Caco-2 (cell line): ENCODE results near the gene NR2C1. TPM values are rescaled to one million over a fixed set of nuclear protein-coding genes. Genes with fewer than 3 reads are reported as not detected.

Source experiments
- BruUV-seq: library from RNA; stranded (reverse); fragments of 400-500 nt; replicated peaks from 2 replicates; lab custom pipeline; 2021; lab: Mats Ljungman, UMichigan
- CTCF ChIA-PET: fragments of 300-600 bp; sonication (Branson Sonifier 250); formaldehyde crosslinking; loops from one replicate; lab custom pipeline; 2022; ENCODE audit warnings: antibody characterized with exemption; lab: Charles Lee
- POLR2A ChIA-PET: fragments of 300-600 bp; sonication (Branson Sonifier 250); formaldehyde crosslinking; loops from one replicate; lab custom pipeline; 2022; ENCODE audit warnings: antibody characterized with exemption; lab: Charles Lee
- DNase-seq, 2 experiments: peaks; one replicate each; pipeline versions ENCODE4 v3.0.0 to v3.0.0-alpha.2; 2020 to 2022
- H3K27me3 ChIP-seq: replicated peaks from 2 replicates; pipeline ENCODE4 v1.6.0; 2011; ENCODE audit warnings: low read length; ENCODE audit not compliant: control insufficient read depth, insufficient read depth
- H3K36me3 ChIP-seq: 2 replicates; pipeline ENCODE4 v1.5.1; 2011; ENCODE audit warnings: low read length; ENCODE audit not compliant: control insufficient read depth, insufficient read depth
- H3K4me1 ChIP-seq: fragments of 250-450 bp; sonication (Bioruptor Pico); 2 replicates; pipeline ENCODE4 v1.5.1; 2020; ENCODE audit warnings: mild to moderate bottlenecking
- H3K4me3 ChIP-seq: 2 replicates; pipeline ENCODE4 v1.5.1; 2011; ENCODE audit warnings: low read depth, mild to moderate bottlenecking, control low read depth, low read length
- H3K9me3 ChIP-seq: fragments of 250-450 bp; sonication (Bioruptor Pico); 2 replicates; pipeline ENCODE4 v1.5.1; 2020; ENCODE audit warnings: mild to moderate bottlenecking, moderate library complexity
- H3K27ac Mint-ChIP-seq: one replicate; pipeline ENCODE4 v1.8.0; 2022; ENCODE audit warnings: mixed read lengths; ENCODE audit not compliant: unreplicated experiment
- H3K27me3 Mint-ChIP-seq: one replicate; pipeline ENCODE4 v1.8.0; 2022; ENCODE audit warnings: mixed read lengths; ENCODE audit not compliant: insufficient read depth, unreplicated experiment
- H3K36me3 Mint-ChIP-seq: one replicate; pipeline ENCODE4 v1.8.0; 2022; ENCODE audit warnings: mild to moderate bottlenecking, mixed read lengths; ENCODE audit not compliant: insufficient read depth, unreplicated experiment
- H3K4me1 Mint-ChIP-seq: one replicate; pipeline ENCODE4 v1.8.0; 2022; ENCODE audit warnings: low read depth, mixed read lengths; ENCODE audit not compliant: unreplicated experiment
- H3K4me3 Mint-ChIP-seq: one replicate; pipeline ENCODE4 v1.8.0; 2022; ENCODE audit warnings: mild to moderate bottlenecking, moderate library complexity, mixed read lengths; ENCODE audit not compliant: unreplicated experiment
- H3K9me3 Mint-ChIP-seq: one replicate; pipeline ENCODE4 v1.8.0; 2022; ENCODE audit warnings: mixed read lengths; ENCODE audit not compliant: unreplicated experiment
- intact Hi-C: fragments of 100-400 bp; cut with micrococcal nuclease; formaldehyde crosslinking; loops from one replicate; pipeline ENCODE4 v1.10.0; 2022; ENCODE audit not compliant: unreplicated experiment
- total RNA-seq: library from RNA; stranded (reverse); gene quantifications from 2 replicates; pipeline ENCODE4 v1.2.3, GENCODE V29; 2022
- TF ChIP-seq, protein P1 (sequence below), 2 experiments: fragments of 200-600 bp in 1 of 2; IDR thresholded peaks; 1 replicate in 1 of 2; 2 replicates in 1 of 2; pipeline versions ENCODE4 v1.5.1 to v1.8.0; 2011 to 2022; ENCODE audit warnings: antibody characterized with exemption in 1 of 2, control low read depth in 1 of 2, inconsistent platforms in 1 of 2, low read depth in 1 of 2, low read length in 1 of 2, mild to moderate bottlenecking in 1 of 2, moderate library complexity in 1 of 2; ENCODE audit not compliant: insufficient read depth in 1 of 2, severe bottlenecking in 1 of 2, unreplicated experiment in 1 of 2

Gene NR2C1
- total RNA-seq, 1 experiment from 2014 or later: 51.1 TPM

DNA sequence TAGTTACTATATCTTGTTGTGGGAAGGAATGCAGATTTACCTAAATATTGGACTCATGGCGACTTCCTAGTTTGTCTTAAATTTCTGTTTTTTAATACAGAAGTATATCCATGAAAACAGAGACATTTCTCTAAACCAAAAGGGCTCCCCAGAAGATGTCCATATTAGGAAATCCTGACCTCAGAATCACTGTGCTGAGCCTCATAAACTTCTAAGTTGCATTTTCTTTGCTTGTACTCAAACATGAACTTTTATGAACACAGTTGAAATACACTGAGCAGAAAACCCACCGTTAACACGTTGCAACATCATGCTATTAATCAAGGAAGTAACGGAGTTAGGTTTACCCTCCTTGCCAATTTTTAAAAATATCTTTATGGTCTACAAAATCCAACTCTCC lies 42.9 kb upstream of the NR2C1 start:
- ChIA-PET CTCF (interaction anchor here (0.6 to 1.7 kb wide), 3 partner anchors 11 to 418 kb away, joined by 3 to 18 read pairs (median 4); no protein-coding TSS in a partner anchor), POLR2A (no interaction called here)
- H3K9me3 ChIP-seq: no peaks in the 10 kb centered on the region
- Mint-ChIP-seq H3K9me3 (no peaks in the 10 kb centered on the region), H3K4me3 (no peak overlapping the region), H3K36me3 (peaks cover 30% of the 10 kb centered on the region), H3K27ac (no peak overlapping the region), H3K27me3 (no peaks in the 10 kb centered on the region), H3K4me1 (no peaks in the 10 kb centered on the region)
- TF ChIP-seq, protein P1, sequence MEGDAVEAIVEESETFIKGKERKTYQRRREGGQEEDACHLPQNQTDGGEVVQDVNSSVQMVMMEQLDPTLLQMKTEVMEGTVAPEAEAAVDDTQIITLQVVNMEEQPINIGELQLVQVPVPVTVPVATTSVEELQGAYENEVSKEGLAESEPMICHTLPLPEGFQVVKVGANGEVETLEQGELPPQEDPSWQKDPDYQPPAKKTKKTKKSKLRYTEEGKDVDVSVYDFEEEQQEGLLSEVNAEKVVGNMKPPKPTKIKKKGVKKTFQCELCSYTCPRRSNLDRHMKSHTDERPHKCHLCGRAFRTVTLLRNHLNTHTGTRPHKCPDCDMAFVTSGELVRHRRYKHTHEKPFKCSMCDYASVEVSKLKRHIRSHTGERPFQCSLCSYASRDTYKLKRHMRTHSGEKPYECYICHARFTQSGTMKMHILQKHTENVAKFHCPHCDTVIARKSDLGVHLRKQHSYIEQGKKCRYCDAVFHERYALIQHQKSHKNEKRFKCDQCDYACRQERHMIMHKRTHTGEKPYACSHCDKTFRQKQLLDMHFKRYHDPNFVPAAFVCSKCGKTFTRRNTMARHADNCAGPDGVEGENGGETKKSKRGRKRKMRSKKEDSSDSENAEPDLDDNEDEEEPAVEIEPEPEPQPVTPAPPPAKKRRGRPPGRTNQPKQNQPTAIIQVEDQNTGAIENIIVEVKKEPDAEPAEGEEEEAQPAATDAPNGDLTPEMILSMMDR (IDR thresholded peaks at IDR 0.05; ENCODE audit: insufficient read depth in 1 of 2, low read depth in 1 of 2, low read length in 1 of 2, severe bottlenecking in 1 of 2, unreplicated experiment in 1 of 2): no peak
- no TSS peak for BruUV-seq
- H3K36me3 ChIP-seq: no peaks in the 10 kb centered on the region
- H3K4me1 ChIP-seq: 0 out of 2 replicates have a peak, but pooled peaks cover 4% of the 10 kb centered on the region
- no peak overlapping the region for H3K4me3 ChIP-seq
- intact Hi-C loops: no loop called here
- no peaks in the 10 kb centered on the region for H3K27me3 ChIP-seq
- DNase-seq: no peak

DNA sequence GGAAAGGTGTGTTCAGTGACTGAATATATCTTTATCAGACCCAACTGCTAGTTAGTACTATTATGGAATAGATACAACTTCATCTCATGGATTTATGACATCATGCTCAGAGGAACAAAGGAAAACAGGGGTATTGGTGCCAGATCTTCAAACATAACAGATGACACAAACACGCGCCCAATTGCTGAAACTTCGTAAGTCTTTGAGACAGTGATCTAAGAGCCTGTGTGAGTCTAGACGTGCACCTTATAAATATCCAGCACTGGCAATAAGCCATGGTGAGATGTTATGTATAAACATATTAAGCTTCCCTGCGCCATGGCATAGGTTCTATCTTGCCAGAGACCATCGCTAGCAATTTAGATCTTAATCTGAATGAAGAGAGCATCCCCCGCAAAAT lies 42.2 kb upstream of the NR2C1 start:
- Mint-ChIP-seq H3K27me3 (no peaks in the 10 kb centered on the region), H3K9me3 (no peaks in the 10 kb centered on the region), H3K36me3 (peaks cover 37% of the 10 kb centered on the region), H3K27ac (no peak overlapping the region), H3K4me3 (no peak overlapping the region), H3K4me1 (no peaks in the 10 kb centered on the region)
- Histone ChIP-seq H3K4me1 (0 out of 2 replicates have a peak, but pooled peaks cover 4% of the 10 kb centered on the region), H3K9me3 (no peaks in the 10 kb centered on the region), H3K4me3 (no peak overlapping the region), H3K27me3 (no peaks in the 10 kb centered on the region), H3K36me3 (no peaks in the 10 kb centered on the region; the same call in 1 of the 2 replicates)
- ChIA-PET CTCF (no interaction called here), POLR2A (no interaction called here)
- BruUV-seq: no TSS peak
- intact Hi-C loops: no loop called here
- no peak for DNase-seq
- TF ChIP-seq, protein P1 (IDR thresholded peaks at IDR 0.05; ENCODE audit: insufficient read depth in 1 of 2, low read depth in 1 of 2, low read length in 1 of 2, severe bottlenecking in 1 of 2, unreplicated experiment in 1 of 2): no peak

DNA sequence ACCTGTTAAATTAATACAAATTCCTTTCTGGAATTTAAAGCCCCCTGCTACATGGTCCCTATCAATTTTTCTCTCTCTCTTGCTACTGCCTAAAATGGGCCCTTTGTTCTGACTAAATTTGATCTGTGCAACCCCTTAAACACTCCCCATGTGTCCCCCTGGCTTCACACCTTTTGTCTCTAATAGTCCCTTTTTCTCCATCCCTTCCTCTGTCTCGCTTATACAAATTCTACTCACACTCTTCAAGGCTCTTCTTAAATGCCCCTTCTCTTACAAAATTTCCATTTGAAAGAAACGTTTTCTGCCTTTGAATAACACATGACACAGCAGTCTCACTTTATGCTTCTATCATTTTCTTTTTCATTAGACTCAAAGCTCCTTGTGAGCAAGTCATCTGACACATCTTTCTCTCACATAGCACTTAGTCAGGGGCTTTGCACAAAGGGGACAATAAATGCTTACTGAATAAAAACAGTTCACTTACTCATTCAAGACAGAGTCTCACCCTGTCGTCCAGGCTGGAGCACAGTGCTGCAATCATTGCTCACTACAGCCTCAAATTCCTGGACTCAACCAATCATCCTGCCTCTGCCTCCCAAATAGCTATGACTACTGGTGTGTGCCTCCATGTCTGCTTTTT lies 41.5 kb upstream of the NR2C1 start:
- Histone ChIP-seq H3K36me3 (no peaks in the 10 kb centered on the region; the same call in 1 of the 2 replicates), H3K27me3 (no peaks in the 10 kb centered on the region), H3K4me1 (0 out of 2 replicates have a peak, but pooled peaks cover 4% of the 10 kb centered on the region), H3K4me3 (no peak overlapping the region), H3K9me3 (no peaks in the 10 kb centered on the region)
- H3K27ac Mint-ChIP-seq: no peak overlapping the region
- ChIA-PET POLR2A (no interaction called here), CTCF (no interaction called here)
- intact Hi-C loops: no loop called here
- H3K36me3 Mint-ChIP-seq: peaks cover 44% of the 10 kb centered on the region
- H3K27me3 Mint-ChIP-seq: no peaks in the 10 kb centered on the region
- no peak for DNase-seq
- H3K4me3 Mint-ChIP-seq: no peak overlapping the region
- TF ChIP-seq, protein P1 (IDR thresholded peaks at IDR 0.05; ENCODE audit: insufficient read depth in 1 of 2, low read depth in 1 of 2, low read length in 1 of 2, severe bottlenecking in 1 of 2, unreplicated experiment in 1 of 2): no peak
- BruUV-seq: no TSS peak
- H3K4me1 Mint-ChIP-seq: no peaks in the 10 kb centered on the region
- no peaks in the 10 kb centered on the region for H3K9me3 Mint-ChIP-seq
